ENCODE measurements around the gene HDAC9. TPM values are rescaled to one million over a fixed set of nuclear protein-coding genes. Genes with fewer than 3 reads are reported as not detected.

The HDAC9 gene
- total RNA-seq, 1 experiment from 2014 or later, result 159 TPM

DNA sequence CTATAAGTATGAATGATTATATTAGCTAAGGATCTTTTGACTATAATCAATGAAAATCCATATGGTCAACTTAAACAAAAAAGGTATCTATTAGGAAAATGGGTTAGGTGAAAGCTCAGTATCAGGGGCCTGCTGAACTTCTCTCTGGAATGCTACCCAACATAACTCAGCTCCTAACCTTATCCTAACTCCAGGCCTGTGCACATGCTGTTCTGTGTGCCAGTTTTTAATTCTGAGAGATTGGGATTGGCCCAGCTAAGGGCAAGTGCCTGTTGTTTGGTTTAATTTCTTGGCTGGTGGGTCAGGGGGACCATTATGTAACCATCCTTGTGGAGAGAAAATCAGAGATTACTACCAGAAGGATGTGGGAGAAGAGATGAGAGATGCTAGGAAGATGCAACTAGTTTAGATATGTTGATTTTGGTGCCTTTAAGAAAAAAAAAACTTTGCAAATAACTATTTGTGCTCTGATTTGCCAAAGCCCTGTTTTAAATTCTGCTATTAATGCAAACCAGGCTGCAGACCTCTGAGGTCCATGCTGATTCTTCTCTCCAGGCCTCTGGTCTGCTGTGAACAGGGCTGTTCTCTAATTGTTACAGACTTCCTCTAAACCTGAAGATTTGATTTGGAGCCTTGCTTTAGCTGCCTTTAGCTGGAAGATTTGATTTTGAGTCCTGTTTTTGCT, 23.9 kb upstream of the HDAC9 start:
- no peaks in the 10 kb centered on the region for H3K36me3 Mint-ChIP-seq (ENCODE audit: insufficient read depth, unreplicated experiment)
- H3K9me3 Mint-ChIP-seq (ENCODE audit: low read depth, unreplicated experiment), result no peaks in the 10 kb centered on the region
- peaks cover 35% of the 10 kb centered on the region for H3K4me1 Mint-ChIP-seq (ENCODE audit: low read depth, unreplicated experiment)
- no peak overlapping the region for H3K27ac Mint-ChIP-seq (ENCODE audit: unreplicated experiment)
- no TSS peak for BruUV-seq (replicated peaks)
- no peak overlapping the region for H3K4me3 Mint-ChIP-seq (ENCODE audit: low read depth, unreplicated experiment)
- no peaks in the 10 kb centered on the region for H3K27me3 Mint-ChIP-seq (ENCODE audit: unreplicated experiment)
- TF ChIP-seq, protein P1, sequence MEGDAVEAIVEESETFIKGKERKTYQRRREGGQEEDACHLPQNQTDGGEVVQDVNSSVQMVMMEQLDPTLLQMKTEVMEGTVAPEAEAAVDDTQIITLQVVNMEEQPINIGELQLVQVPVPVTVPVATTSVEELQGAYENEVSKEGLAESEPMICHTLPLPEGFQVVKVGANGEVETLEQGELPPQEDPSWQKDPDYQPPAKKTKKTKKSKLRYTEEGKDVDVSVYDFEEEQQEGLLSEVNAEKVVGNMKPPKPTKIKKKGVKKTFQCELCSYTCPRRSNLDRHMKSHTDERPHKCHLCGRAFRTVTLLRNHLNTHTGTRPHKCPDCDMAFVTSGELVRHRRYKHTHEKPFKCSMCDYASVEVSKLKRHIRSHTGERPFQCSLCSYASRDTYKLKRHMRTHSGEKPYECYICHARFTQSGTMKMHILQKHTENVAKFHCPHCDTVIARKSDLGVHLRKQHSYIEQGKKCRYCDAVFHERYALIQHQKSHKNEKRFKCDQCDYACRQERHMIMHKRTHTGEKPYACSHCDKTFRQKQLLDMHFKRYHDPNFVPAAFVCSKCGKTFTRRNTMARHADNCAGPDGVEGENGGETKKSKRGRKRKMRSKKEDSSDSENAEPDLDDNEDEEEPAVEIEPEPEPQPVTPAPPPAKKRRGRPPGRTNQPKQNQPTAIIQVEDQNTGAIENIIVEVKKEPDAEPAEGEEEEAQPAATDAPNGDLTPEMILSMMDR (IDR thresholded peaks at IDR 0.05; ENCODE audit: unreplicated experiment), result no peak
- intact Hi-C loops (cut with micrococcal nuclease; ENCODE audit: unreplicated experiment), result no loop called here
- no peak for DNase-seq
- CTCF ChIA-PET, result interaction anchor here (2.0 kb wide), 1 partner anchor 13 kb away, joined by 4 read pairs; no protein-coding TSS in a partner anchor

DNA sequence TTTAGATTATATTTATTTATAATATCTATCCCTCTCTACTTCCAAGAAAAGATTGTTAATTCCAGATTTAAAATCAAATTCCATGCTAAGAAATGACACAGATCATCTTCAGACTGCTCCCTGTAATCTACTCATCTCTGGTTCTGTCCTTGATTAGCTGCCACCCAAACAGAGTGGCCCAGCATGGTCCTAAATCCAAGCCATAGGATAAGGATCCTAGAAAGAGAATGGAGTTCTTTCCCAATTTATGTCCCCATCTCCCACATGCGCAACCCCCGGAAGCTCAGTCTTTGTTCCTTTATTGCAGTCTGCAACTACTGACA, 23.4 kb upstream of the HDAC9 start:
- TF ChIP-seq, protein P1 (IDR thresholded peaks at IDR 0.05; ENCODE audit: unreplicated experiment), result no peak

DNA sequence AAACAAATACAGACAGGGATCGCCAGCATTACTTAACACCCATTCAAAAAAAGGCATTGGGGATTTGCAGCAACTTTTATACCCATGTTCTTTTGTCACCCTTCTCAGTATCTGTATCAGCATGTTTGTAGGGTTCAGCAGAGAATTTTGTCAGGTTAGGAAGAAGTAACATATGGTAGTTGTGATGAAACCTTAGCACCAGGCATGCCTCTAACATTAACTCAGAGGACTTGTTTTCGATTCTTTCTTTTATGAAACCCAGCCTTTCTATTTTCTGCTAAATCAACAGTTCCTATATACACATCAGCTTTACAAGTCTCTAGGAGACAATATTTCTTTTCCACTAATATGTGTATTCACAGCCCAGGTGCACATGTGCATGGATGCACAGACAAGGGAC, 22.4 kb upstream of the HDAC9 start:
- Mint-ChIP-seq H3K27ac (ENCODE audit: unreplicated experiment) (no peak overlapping the region), H3K27me3 (ENCODE audit: unreplicated experiment) (no peaks in the 10 kb centered on the region), H3K9me3 (ENCODE audit: low read depth, unreplicated experiment) (no peaks in the 10 kb centered on the region), H3K4me3 (ENCODE audit: low read depth, unreplicated experiment) (no peak overlapping the region), H3K36me3 (ENCODE audit: insufficient read depth, unreplicated experiment) (no peaks in the 10 kb centered on the region), H3K4me1 (ENCODE audit: low read depth, unreplicated experiment) (peaks cover 20% of the 10 kb centered on the region)
- no peak for DNase-seq
- TF ChIP-seq, protein P1 (IDR thresholded peaks at IDR 0.05; ENCODE audit: unreplicated experiment), result no peak
- intact Hi-C loops (cut with micrococcal nuclease; ENCODE audit: unreplicated experiment), result no loop called here
- no TSS peak for BruUV-seq (replicated peaks)
- CTCF ChIA-PET, result interaction anchor here (1.6 to 2.0 kb wide), 2 partner anchors 15 to 18 kb away, joined by 3 to 4 read pairs; no protein-coding TSS in a partner anchor

More for the DNA sequence above, 23.4 kb upstream of the HDAC9 start:
- Mint-ChIP-seq H3K27ac (ENCODE audit: unreplicated experiment) (no peak overlapping the region), H3K9me3 (ENCODE audit: low read depth, unreplicated experiment) (no peaks in the 10 kb centered on the region), H3K4me3 (ENCODE audit: low read depth, unreplicated experiment) (no peak overlapping the region), H3K36me3 (ENCODE audit: insufficient read depth, unreplicated experiment) (no peaks in the 10 kb centered on the region), H3K27me3 (ENCODE audit: unreplicated experiment) (no peaks in the 10 kb centered on the region), H3K4me1 (ENCODE audit: low read depth, unreplicated experiment) (peaks cover 30% of the 10 kb centered on the region)
- intact Hi-C loops (cut with micrococcal nuclease; ENCODE audit: unreplicated experiment), result no loop called here
- no peak for DNase-seq
- BruUV-seq (replicated peaks), result no TSS peak
- CTCF ChIA-PET, result interaction anchor here (2.0 kb wide), 1 partner anchor 14 kb away, joined by 4 read pairs; no protein-coding TSS in a partner anchor

DNA sequence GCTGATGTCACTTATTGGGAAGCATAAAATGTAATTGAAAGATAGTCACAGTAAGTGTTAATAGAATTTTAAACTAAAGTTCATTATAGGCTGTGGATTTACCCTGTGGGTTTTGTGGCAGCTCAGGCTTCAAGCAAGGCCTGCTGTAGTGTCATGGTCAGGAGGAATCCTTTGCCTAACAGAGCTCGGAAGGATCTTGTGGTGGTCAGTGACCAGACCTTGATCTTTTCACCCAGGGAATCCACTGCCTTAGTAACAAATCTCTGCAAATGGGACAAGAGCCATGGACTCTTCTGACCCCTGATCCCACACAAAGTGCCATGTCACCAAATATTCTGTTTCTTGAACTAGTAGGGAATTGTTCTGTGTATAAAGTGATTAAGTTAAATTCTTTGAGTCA, 20.6 kb upstream of the HDAC9 start:
- CTCF ChIA-PET, result interaction anchor here (0.7 to 0.9 kb wide), 4 partner anchors 16 to 119 kb away, joined by 3 read pairs; no protein-coding TSS in a partner anchor
- BruUV-seq (replicated peaks), result no TSS peak
- no peak overlapping the region for H3K4me3 Mint-ChIP-seq (ENCODE audit: low read depth, unreplicated experiment)
- H3K9me3 Mint-ChIP-seq (ENCODE audit: low read depth, unreplicated experiment), result no peaks in the 10 kb centered on the region
- H3K27me3 Mint-ChIP-seq (ENCODE audit: unreplicated experiment), result no peaks in the 10 kb centered on the region
- no peak for DNase-seq
- peaks cover 9% of the 10 kb centered on the region for H3K4me1 Mint-ChIP-seq (ENCODE audit: low read depth, unreplicated experiment)
- intact Hi-C loops (cut with micrococcal nuclease; ENCODE audit: unreplicated experiment), result no loop called here
- H3K36me3 Mint-ChIP-seq (ENCODE audit: insufficient read depth, unreplicated experiment), result no peaks in the 10 kb centered on the region
- no peak overlapping the region for H3K27ac Mint-ChIP-seq (ENCODE audit: unreplicated experiment)
- TF ChIP-seq, protein P1 (IDR thresholded peaks at IDR 0.05; ENCODE audit: unreplicated experiment), result no peak

Data from Calu3 (cell line).